Measurements from ENCODE around the gene DHTKD1.

Gene DHTKD1

GRCh38 chr10:12042409-12042796 lies 26.4 kb upstream of the DHTKD1 start:
- TF ChIP-seq RAD21 (IDR thresholded peaks at IDR 0.05; ENCODE audit: low read depth) (no peak), EP300 (IDR thresholded peaks at IDR 0.05; ENCODE audit: borderline replicate concordance) (no peak), ZBTB7A (IDR thresholded peaks at IDR 0.05; ENCODE audit: low read depth) (peak; percentile 36; the same call in 1 of the 2 replicates), TAF1 (IDR thresholded peaks at IDR 0.05; ENCODE audit: low read depth) (0 out of 2 replicates have a peak, but pooled peaks have one; percentile 47), TEAD4 (IDR thresholded peaks at IDR 0.05) (no peak), TCF12 (IDR thresholded peaks at IDR 0.05; ENCODE audit: low read depth) (no peak), CEBPB (IDR thresholded peaks at IDR 0.05) (no peak), YY1 (IDR thresholded peaks at IDR 0.05; ENCODE audit: low read depth) (no peak), NFIC (IDR thresholded peaks at IDR 0.05) (no peak), EGR1 (IDR thresholded peaks at IDR 0.05) (no peak), FOXM1 (IDR thresholded peaks at IDR 0.05; ENCODE audit: borderline replicate concordance, low read depth) (no peak), CREB1 (IDR thresholded peaks at IDR 0.05; ENCODE audit: low read depth) (no peak), REST (IDR thresholded peaks at IDR 0.05; ENCODE audit: low read depth) (no peak), USF1 (IDR thresholded peaks at IDR 0.05) (no peak), MAX (IDR thresholded peaks at IDR 0.05) (peak; percentile 24)

GRCh38 chr10:12042797-12043651 lies 25.7 kb upstream of the DHTKD1 start, which contains the start of gene UPF2:
Gene UPF2, minus strand, starts transcription at chr10:12042809. Its CDS starts 7,386 bp downstream, at chr10:12035423.
- TF ChIP-seq YY1 (IDR thresholded peaks at IDR 0.05; ENCODE audit: low read depth): peak; percentile 77
- TF ChIP-seq NFIC (IDR thresholded peaks at IDR 0.05): peak; percentile 29; the same call in 1 of the 2 replicates
- TF ChIP-seq CREB1 (IDR thresholded peaks at IDR 0.05; ENCODE audit: low read depth): no peak; the same call in 1 of the 2 replicates
- TF ChIP-seq MAX (IDR thresholded peaks at IDR 0.05): peak; percentile 92
- 0 out of 2 replicates have a peak, but pooled peaks have one; percentile 8 for TF ChIP-seq EP300 (IDR thresholded peaks at IDR 0.05; ENCODE audit: borderline replicate concordance)
- no peak for TF ChIP-seq FOXM1 (IDR thresholded peaks at IDR 0.05; ENCODE audit: borderline replicate concordance, low read depth)
- TF ChIP-seq TCF12 (IDR thresholded peaks at IDR 0.05; ENCODE audit: low read depth): peak; percentile 67; the same call in 1 of the 2 replicates
- no peak for TF ChIP-seq CEBPB (IDR thresholded peaks at IDR 0.05)
- TF ChIP-seq REST (IDR thresholded peaks at IDR 0.05; ENCODE audit: low read depth): no peak
- TF ChIP-seq USF1 (IDR thresholded peaks at IDR 0.05): peak; percentile 96

GRCh38 chr10:12045596-12045995 lies 23.2 kb upstream of the DHTKD1 start:
- TF ChIP-seq TCF12 (IDR thresholded peaks at IDR 0.05; ENCODE audit: low read depth) (no peak), ZBTB7A (IDR thresholded peaks at IDR 0.05; ENCODE audit: low read depth) (no peak), CEBPB (IDR thresholded peaks at IDR 0.05) (no peak), YY1 (IDR thresholded peaks at IDR 0.05; ENCODE audit: low read depth) (no peak), CREB1 (IDR thresholded peaks at IDR 0.05; ENCODE audit: low read depth) (no peak), REST (IDR thresholded peaks at IDR 0.05; ENCODE audit: low read depth) (no peak), TAF1 (IDR thresholded peaks at IDR 0.05; ENCODE audit: low read depth) (no peak), MAX (IDR thresholded peaks at IDR 0.05) (no peak), EP300 (IDR thresholded peaks at IDR 0.05; ENCODE audit: borderline replicate concordance) (no peak), TEAD4 (IDR thresholded peaks at IDR 0.05) (no peak), USF1 (IDR thresholded peaks at IDR 0.05) (no peak), RAD21 (IDR thresholded peaks at IDR 0.05; ENCODE audit: low read depth) (no peak), FOXM1 (IDR thresholded peaks at IDR 0.05; ENCODE audit: borderline replicate concordance, low read depth) (no peak), EGR1 (IDR thresholded peaks at IDR 0.05) (no peak), NFIC (IDR thresholded peaks at IDR 0.05) (no peak)
